ENCODE measurements around the gene KIF1C. TPM values are rescaled to one million over a fixed set of nuclear protein-coding genes. Genes with fewer than 3 reads are reported as not detected.
A peak's percentile ranks its signal among the peaks of the same experiment; 100 is the strongest.

KIF1C gene
- total and polyA plus RNA-seq, 7 experiments from 2014 or later: 3.0 to 46.5 (median 18.7) TPM

DNA sequence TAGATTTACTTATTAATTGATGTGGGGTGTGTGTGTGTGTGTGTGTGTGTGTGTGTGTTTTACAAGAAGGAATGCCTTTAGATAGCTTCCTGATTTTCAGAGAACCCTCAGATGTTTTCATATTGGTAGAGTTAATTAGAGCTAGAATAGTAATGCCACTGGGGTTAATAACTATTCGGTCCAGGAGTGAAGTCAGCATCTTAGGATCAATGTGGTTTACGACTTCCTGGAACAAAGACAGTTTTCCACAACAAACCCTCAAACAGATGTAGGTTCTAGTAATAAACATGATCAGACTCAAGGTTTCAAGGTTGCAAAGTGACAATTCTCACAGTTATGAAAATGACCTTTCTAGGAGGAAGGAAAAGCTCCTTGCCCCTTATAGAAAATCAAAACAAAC lies 49.7 kb downstream of the KIF1C start:
- Histone ChIP-seq H3K4me1 (ENCODE audit: control insufficient read depth in 2 of 2, insufficient read depth in 2 of 2, low read length in 2 of 2) (peaks cover 44 to 61% of the 10 kb centered on the region in 2 donors), H3K4me3 (ENCODE audit: low read length) (no peak overlapping the region), H3K27me3 (ENCODE audit: control insufficient read depth in 2 of 2, insufficient read depth in 2 of 2, low read length in 2 of 2) (no peaks in the 10 kb centered on the region), H3K36me3 (ENCODE audit: control insufficient read depth in 2 of 3, insufficient read depth in 3 of 3, low read length in 3 of 3) (no peaks in the 10 kb centered on the region), H3K9me3 (ENCODE audit: control insufficient read depth in 2 of 3, low read length in 3 of 3) (no peaks in the 10 kb centered on the region), H3K27ac (ENCODE audit: low read depth, low read length) (no peak overlapping the region)
- ATAC-seq (no peak), DNase-seq (no peak)
- H3K27ac Mint-ChIP-seq: peak overlapping the region; percentile 65 to 99 (median 92)
- intact Hi-C loops (cut with micrococcal nuclease): no loop called here
- peak overlapping the region in 8 of 10 donors; percentile 46 to 77 (median 52) for H3K4me3 Mint-ChIP-seq
- no peaks in the 10 kb centered on the region for H3K27me3 Mint-ChIP-seq
- ChIA-PET CTCF (interaction anchor here (0.7 to 6.0 kb wide), 5 partner anchors 11 to 356 kb away, joined by 3 to 49 read pairs (median 7); no protein-coding TSS in a partner anchor), POLR2A (interaction anchor here (0.6 to 1.0 kb wide), 3 partner anchors 21 to 102 kb away, joined by 3 read pairs; no protein-coding TSS in a partner anchor)
- H3K9me3 Mint-ChIP-seq: peaks cover 0 to 1% (median 0%) of the 10 kb centered on the region in 11 donors
- H3K36me3 Mint-ChIP-seq: peaks cover 0 to 29% (median 0%) of the 10 kb centered on the region in 5 donors
- peaks cover 20 to 75% (median 61%) of the 10 kb centered on the region in 7 donors for H3K4me1 Mint-ChIP-seq

DNA sequence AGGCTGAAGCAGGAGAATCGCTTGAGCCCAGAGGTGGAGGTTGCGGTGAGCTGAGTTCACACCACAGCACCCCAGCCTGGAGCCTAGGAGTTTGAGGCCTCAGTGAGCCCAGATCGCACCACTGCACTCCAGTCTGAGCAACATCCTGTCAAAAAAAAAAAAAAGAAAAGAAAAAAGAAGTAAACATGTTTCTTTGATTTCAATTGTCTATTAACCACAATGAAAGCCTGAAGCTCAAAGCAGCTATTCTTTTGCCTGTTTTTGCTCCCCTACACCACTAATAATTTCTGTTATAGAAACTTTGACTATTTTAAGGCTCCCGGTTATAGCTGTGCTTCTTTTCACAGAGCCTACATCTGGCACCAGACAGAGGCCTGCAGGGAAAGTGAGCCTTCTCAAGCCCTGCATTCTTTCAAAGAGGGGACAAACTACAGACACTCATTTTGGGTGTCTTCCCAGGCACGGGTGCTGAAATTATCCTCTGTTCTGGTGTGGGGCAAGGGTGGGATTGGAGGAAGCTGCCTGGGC lies 51.6 kb downstream of the KIF1C start:
- intact Hi-C loops (cut with micrococcal nuclease): loop anchor here (1.0 to 2.0 kb wide), 3 partner anchors 13 to 19 kb away; no protein-coding TSS in a partner anchor
- H3K36me3 ChIP-seq (ENCODE audit: control insufficient read depth in 2 of 3, insufficient read depth in 3 of 3, low read length in 3 of 3): no peaks in the 10 kb centered on the region
- Mint-ChIP-seq H3K36me3 (peaks cover 0 to 25% (median 2%) of the 10 kb centered on the region in 5 donors), H3K27ac (peak overlapping the region; percentile 71 to 99 (median 95)), H3K4me3 (peak overlapping the region; percentile 36 to 72 (median 54)), H3K9me3 (peaks cover 0 to 1% (median 0%) of the 10 kb centered on the region in 11 donors), H3K27me3 (no peaks in the 10 kb centered on the region), H3K4me1 (peaks cover 10 to 58% (median 46%) of the 10 kb centered on the region in 7 donors)
- no peaks in the 10 kb centered on the region for H3K27me3 ChIP-seq (ENCODE audit: control insufficient read depth in 2 of 2, insufficient read depth in 2 of 2, low read length in 2 of 2)
- peaks cover 39 to 55% of the 10 kb centered on the region in 2 donors for H3K4me1 ChIP-seq (ENCODE audit: control insufficient read depth in 2 of 2, insufficient read depth in 2 of 2, low read length in 2 of 2)
- peak overlapping the region; percentile 58 for H3K27ac ChIP-seq (ENCODE audit: low read depth, low read length)
- CTCF ChIA-PET: interaction anchor here (0.7 to 6.0 kb wide), 4 partner anchors 11 to 99 kb away, joined by 3 to 49 read pairs (median 12); no protein-coding TSS in a partner anchor
- peak; percentile 99 for ATAC-seq
- no peaks in the 10 kb centered on the region for H3K9me3 ChIP-seq (ENCODE audit: control insufficient read depth in 2 of 3, low read length in 3 of 3)
- H3K4me3 ChIP-seq (ENCODE audit: low read length): no peak overlapping the region
- POLR2A ChIA-PET: interaction anchor here (0.7 to 2.5 kb wide), 15 partner anchors 11 to 906 kb away, joined by 3 to 18 read pairs (median 3); partner anchors contain the start of genes CAMTA2, PFN1, RNF167 and SLC25A11
- peak in 7 of 9 donors; percentile 67 to 84 (median 83) for DNase-seq

DNA sequence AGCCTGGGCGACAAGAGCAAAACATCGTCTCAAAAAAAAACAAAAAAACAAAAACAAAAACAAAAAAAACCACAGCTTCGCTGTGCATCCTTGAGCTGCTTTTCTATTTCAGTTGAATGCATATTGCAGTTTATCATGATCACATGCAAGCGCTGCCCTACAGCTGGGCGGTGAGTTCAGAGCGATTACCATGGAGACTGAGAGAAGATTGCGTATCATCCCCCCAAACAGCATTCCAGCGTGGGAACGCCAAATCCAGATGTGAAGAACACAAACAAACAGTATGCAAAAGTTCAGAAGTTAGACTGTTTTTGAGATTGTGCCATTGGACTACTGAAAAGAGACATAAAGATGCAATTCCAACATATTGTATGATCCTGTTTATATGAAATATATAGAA lies 52.5 kb downstream of the KIF1C start:
- Histone ChIP-seq H3K36me3 (ENCODE audit: control insufficient read depth in 2 of 3, insufficient read depth in 3 of 3, low read length in 3 of 3) (no peaks in the 10 kb centered on the region), H3K4me1 (ENCODE audit: control insufficient read depth in 2 of 2, insufficient read depth in 2 of 2, low read length in 2 of 2) (peaks cover 35 to 46% of the 10 kb centered on the region in 2 donors), H3K4me3 (ENCODE audit: low read length) (no peak overlapping the region), H3K27me3 (ENCODE audit: control insufficient read depth in 2 of 2, insufficient read depth in 2 of 2, low read length in 2 of 2) (no peaks in the 10 kb centered on the region), H3K27ac (ENCODE audit: low read depth, low read length) (no peak overlapping the region), H3K9me3 (ENCODE audit: control insufficient read depth in 2 of 3, low read length in 3 of 3) (no peaks in the 10 kb centered on the region)
- ATAC-seq (no peak), DNase-seq (no peak)
- intact Hi-C loops (cut with micrococcal nuclease): no loop called here
- POLR2A ChIA-PET: interaction anchor here (0.6 to 2.5 kb wide), 10 partner anchors 10 to 194 kb away, joined by 3 to 18 read pairs (median 3); partner anchors contain the start of genes CAMTA2, PFN1, RNF167 and SLC25A11
- CTCF ChIA-PET: interaction anchor here (0.6 to 6.0 kb wide), 5 partner anchors 11 to 59 kb away, joined by 3 to 49 read pairs (median 4); no protein-coding TSS in a partner anchor
- Mint-ChIP-seq H3K36me3 (peaks cover 0 to 27% (median 4%) of the 10 kb centered on the region in 5 donors), H3K4me3 (no peak overlapping the region), H3K27ac (peak overlapping the region in 8 of 9 donors; percentile 72 to 99 (median 94)), H3K9me3 (peaks cover 0 to 1% (median 0%) of the 10 kb centered on the region in 11 donors), H3K4me1 (peaks cover 7 to 49% (median 38%) of the 10 kb centered on the region in 7 donors), H3K27me3 (no peaks in the 10 kb centered on the region)

DNA sequence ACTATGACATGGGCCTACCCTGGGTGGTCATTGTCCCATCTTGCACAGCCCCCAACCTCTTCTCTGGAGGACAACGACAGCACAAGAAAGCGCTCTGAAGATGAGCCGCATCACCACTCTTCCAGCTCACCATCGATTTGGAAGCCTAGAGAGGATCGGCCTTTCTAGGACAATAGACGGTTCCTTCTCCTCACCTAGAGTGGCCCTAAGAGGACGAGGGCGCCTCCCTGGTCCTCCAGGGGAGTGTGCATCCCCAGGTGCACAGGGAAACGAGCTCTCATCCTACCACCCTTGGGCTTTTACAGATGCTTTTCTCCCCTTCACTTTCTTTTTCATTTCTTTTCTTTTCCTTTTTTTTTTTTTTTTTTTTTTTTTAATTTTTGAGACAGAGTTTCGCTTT lies 57.8 kb downstream of the KIF1C start:
- no peaks in the 10 kb centered on the region for H3K36me3 ChIP-seq (ENCODE audit: control insufficient read depth in 2 of 3, insufficient read depth in 3 of 3, low read length in 3 of 3)
- H3K27ac Mint-ChIP-seq: peak overlapping the region in 1 of 9 donors; percentile 20
- no peak overlapping the region for H3K27ac ChIP-seq (ENCODE audit: low read depth, low read length)
- intact Hi-C loops (cut with micrococcal nuclease): no loop called here
- ChIA-PET CTCF (no interaction called here), POLR2A (no interaction called here)
- DNase-seq (no peak), ATAC-seq (no peak)
- H3K27me3 Mint-ChIP-seq: no peaks in the 10 kb centered on the region
- H3K4me3 ChIP-seq (ENCODE audit: low read length): no peak overlapping the region
- no peaks in the 10 kb centered on the region for H3K27me3 ChIP-seq (ENCODE audit: control insufficient read depth in 2 of 2, insufficient read depth in 2 of 2, low read length in 2 of 2)
- peaks cover 0 to 2% (median 0%) of the 10 kb centered on the region in 11 donors for H3K9me3 Mint-ChIP-seq
- H3K36me3 Mint-ChIP-seq: peaks cover 0 to 10% (median 6%) of the 10 kb centered on the region in 5 donors
- peaks cover 0 to 4% of the 10 kb centered on the region in 2 donors for H3K4me1 ChIP-seq (ENCODE audit: control insufficient read depth in 2 of 2, insufficient read depth in 2 of 2, low read length in 2 of 2)
- H3K9me3 ChIP-seq (ENCODE audit: control insufficient read depth in 2 of 3, low read length in 3 of 3): no peaks in the 10 kb centered on the region
- H3K4me1 Mint-ChIP-seq: peaks cover 0 to 1% (median 0%) of the 10 kb centered on the region in 7 donors
- no peak overlapping the region for H3K4me3 Mint-ChIP-seq

DNA sequence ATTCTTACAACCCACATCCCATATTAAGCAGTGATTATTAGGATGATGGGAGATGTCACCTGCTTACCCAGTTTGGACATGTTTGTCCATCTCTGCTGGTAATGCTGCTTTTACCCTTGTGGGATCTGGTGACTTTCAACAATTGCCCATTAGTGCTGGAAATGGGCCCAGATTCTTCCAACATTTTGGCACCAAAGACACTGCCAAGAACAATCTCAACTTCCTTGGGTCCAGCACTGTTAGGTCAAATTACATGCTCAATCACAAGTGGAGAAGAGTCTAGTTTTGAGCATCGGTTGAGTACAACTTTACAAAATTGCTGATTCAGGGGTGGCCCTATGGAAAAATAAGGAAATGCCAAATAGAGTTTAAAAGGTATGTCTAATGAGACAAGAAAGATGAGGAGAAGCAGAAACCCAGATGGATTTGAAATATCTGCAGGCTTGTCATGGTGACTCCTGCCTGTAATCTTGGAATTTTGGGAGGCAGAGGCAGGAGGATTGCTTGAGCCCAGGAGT lies 67.5 kb downstream of the KIF1C start:
- CTCF ChIA-PET: no interaction called here
- Histone ChIP-seq H3K9me3 (ENCODE audit: control insufficient read depth in 2 of 3, low read length in 3 of 3) (no peaks in the 10 kb centered on the region), H3K4me1 (ENCODE audit: control insufficient read depth in 2 of 2, insufficient read depth in 2 of 2, low read length in 2 of 2) (peaks cover 0 to 2% of the 10 kb centered on the region in 2 donors), H3K36me3 (ENCODE audit: control insufficient read depth in 2 of 3, insufficient read depth in 3 of 3, low read length in 3 of 3) (no peaks in the 10 kb centered on the region), H3K27me3 (ENCODE audit: control insufficient read depth in 2 of 2, insufficient read depth in 2 of 2, low read length in 2 of 2) (no peaks in the 10 kb centered on the region), H3K4me3 (ENCODE audit: low read length) (no peak overlapping the region), H3K27ac (ENCODE audit: low read depth, low read length) (no peak overlapping the region)
- DNase-seq (no peak), ATAC-seq (no peak)
- POLR2A ChIA-PET: no interaction called here
- peaks cover 0 to 7% (median 0%) of the 10 kb centered on the region in 5 donors for H3K36me3 Mint-ChIP-seq
- H3K9me3 Mint-ChIP-seq: no peaks in the 10 kb centered on the region
- H3K27ac Mint-ChIP-seq: no peak overlapping the region
- no peaks in the 10 kb centered on the region for H3K27me3 Mint-ChIP-seq
- H3K4me3 Mint-ChIP-seq: no peak overlapping the region
- H3K4me1 Mint-ChIP-seq: peaks cover 0 to 10% (median 7%) of the 10 kb centered on the region in 7 donors
- intact Hi-C loops (cut with micrococcal nuclease): no loop called here

DNA sequence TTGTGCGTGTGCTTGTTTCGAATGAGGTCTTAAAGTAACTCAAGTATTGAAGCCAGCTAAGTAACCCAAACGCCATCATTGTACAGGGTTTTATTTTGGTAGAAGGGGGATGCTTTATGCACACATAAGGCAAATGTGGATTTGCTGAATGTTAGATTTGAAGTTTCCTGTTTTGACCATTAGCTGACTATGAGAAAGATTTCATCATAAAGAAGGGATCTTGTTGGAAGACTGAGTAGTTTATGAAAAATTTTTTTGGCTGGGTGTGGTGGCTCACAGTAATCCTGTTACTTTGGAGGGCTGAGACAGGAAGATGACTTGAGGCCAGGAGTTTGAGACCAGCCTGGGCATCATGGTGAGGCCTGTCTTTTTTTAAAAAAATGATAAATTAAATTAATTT lies 70.5 kb downstream of the KIF1C start:
- H3K4me3 Mint-ChIP-seq: no peak overlapping the region
- ATAC-seq (no peak), DNase-seq (no peak)
- peaks cover 0 to 2% (median 1%) of the 10 kb centered on the region in 7 donors for H3K4me1 Mint-ChIP-seq
- H3K9me3 ChIP-seq (ENCODE audit: control insufficient read depth in 2 of 3, low read length in 3 of 3): no peaks in the 10 kb centered on the region
- H3K36me3 ChIP-seq (ENCODE audit: control insufficient read depth in 2 of 3, insufficient read depth in 3 of 3, low read length in 3 of 3): no peaks in the 10 kb centered on the region
- intact Hi-C loops (cut with micrococcal nuclease): no loop called here
- H3K4me3 ChIP-seq (ENCODE audit: low read length): no peak overlapping the region
- ChIA-PET POLR2A (interaction anchor here (1.3 kb wide), 1 partner anchor 21 kb away, joined by 3 read pairs; no protein-coding TSS in a partner anchor), CTCF (interaction anchor here (1.2 kb wide), 1 partner anchor 38 kb away, joined by 3 read pairs; no protein-coding TSS in a partner anchor)
- no peaks in the 10 kb centered on the region for H3K27me3 Mint-ChIP-seq
- no peaks in the 10 kb centered on the region for H3K9me3 Mint-ChIP-seq
- no peaks in the 10 kb centered on the region for H3K27me3 ChIP-seq (ENCODE audit: control insufficient read depth in 2 of 2, insufficient read depth in 2 of 2, low read length in 2 of 2)
- H3K4me1 ChIP-seq (ENCODE audit: control insufficient read depth in 2 of 2, insufficient read depth in 2 of 2, low read length in 2 of 2): no peaks in the 10 kb centered on the region
- H3K27ac ChIP-seq (ENCODE audit: low read depth, low read length): no peak overlapping the region
- H3K27ac Mint-ChIP-seq: peak overlapping the region in 1 of 9 donors; percentile 44
- peaks cover 0 to 7% (median 0%) of the 10 kb centered on the region in 5 donors for H3K36me3 Mint-ChIP-seq
